Testis (tissue), 3 donors: Measurements from ENCODE around the gene KRTAP12-4. TPM values are rescaled to one million over a fixed set of nuclear protein-coding genes. Genes with fewer than 3 reads are reported as not detected.
"Not testable (repeated sequence)": the region's sequence is repeated elsewhere in the genome, so short reads cannot be mapped to it uniquely, and the experiment has no call there.

ENCODE experiments used
- DNase-seq: peaks from one replicate; pipeline ENCODE4 v3.0.0-alpha.2; 2019
- H3K27ac ChIP-seq, 2 donors: fragments of 200-600 bp; sonication (generic); one replicate each; pipeline ENCODE4 v1.5.1; 2019
- H3K27me3 ChIP-seq: fragments of 200-600 bp; sonication (generic); one replicate; pipeline ENCODE4 v1.5.1; 2019
- H3K36me3 ChIP-seq: fragments of 200-600 bp; sonication (generic); one replicate; pipeline ENCODE4 v1.5.1; 2017; ENCODE audit warnings: low read depth; ENCODE audit errors: missing control alignments
- H3K4me1 ChIP-seq: fragments of 200-600 bp; sonication (generic); one replicate; pipeline ENCODE4 v1.5.1; 2019
- H3K4me3 ChIP-seq, 2 donors: fragments of 200-600 bp; sonication (generic); one replicate each; pipeline ENCODE4 v1.5.1; 2017 to 2019
- H3K9me3 ChIP-seq: fragments of 200-600 bp; sonication (generic); one replicate; pipeline ENCODE4 v1.5.1; 2017
- CTCF ChIP-seq, 3 experiments: fragments of 450-650 bp in 2 of 3; fragments of 200-600 bp in 1 of 3; sonication (generic) in 1 of 3; IDR thresholded peaks; one replicate each; pipeline ENCODE4 v1.5.1; 2016 to 2019; ENCODE audit warnings: antibody characterized with exemption in 3 of 3, mild to moderate bottlenecking in 2 of 3, moderate library complexity in 1 of 3
- POLR2A ChIP-seq: fragments of 450-650 bp; IDR thresholded peaks from one replicate; pipeline ENCODE4 v1.6.1; 2017; ENCODE audit warnings: antibody characterized with exemption, mild to moderate bottlenecking, moderate library complexity
- WGBS, 2 donors: methylation state at CpG; one replicate each; pipeline ENCODE4 v1.1.5; 2018; 5-methylcytosine and 5-hydroxymethylcytosine counted together
- intact Hi-C: fragments of 100-400 bp; cut with DNase I; formaldehyde crosslinking; loops from one replicate; pipeline ENCODE4 v1.15.1; 2023; ENCODE audit warnings: low total_unique reads
- polyA plus RNA-seq: library from polyadenylated mRNA; stranded (reverse); fragments of 350-450 nt; fragmentation: Illumina TruSeq; extraction: RNeasy Lipid Tissue Mini Kit (QIAGEN cat#74804); gene quantifications from one replicate; pipeline ENCODE4 v1.2.3, GENCODE V29; 2014; ENCODE audit warnings: low read depth, low replicate concordance; ENCODE audit not compliant: insufficient read depth
- total RNA-seq, 2 donors: library from RNA; depleted of rRNA; stranded (reverse); fragments of >200 nt; gene quantifications; one replicate each; pipeline ENCODE4 v1.2.3, GENCODE V29; 2016

KRTAP12-4 gene
- total and polyA plus RNA-seq, 3 donors from 2014 or later, result not detected

GRCh38 chr21:44644878-44645277 is 9.6 kb downstream of the KRTAP12-4 start:
- no peaks in the 10 kb centered on the region for H3K4me1 ChIP-seq
- H3K36me3 ChIP-seq, result no peaks in the 10 kb centered on the region
- no peak for TF ChIP-seq POLR2A
- no peak for TF ChIP-seq CTCF (IDR thresholded peaks at IDR 0.05)
- H3K27ac ChIP-seq, result no peak overlapping the region
- 46 to 47% methylated on average over 2 of the region's 2 CpGs for WGBS, 2 donors
- no peaks in the 10 kb centered on the region for H3K27me3 ChIP-seq
- no peak for DNase-seq
- no peaks in the 10 kb centered on the region for H3K9me3 ChIP-seq
- intact Hi-C loops, result no loop called here
- no peak overlapping the region for H3K4me3 ChIP-seq

- H3K4me1 ChIP-seq, result no peaks in the 10 kb centered on the region
- no peaks in the 10 kb centered on the region for H3K36me3 ChIP-seq
- TF ChIP-seq POLR2A (no peak), CTCF (IDR thresholded peaks at IDR 0.05) (no peak)
- 60 to 79% methylated on average over 14 of the region's 14 CpGs for WGBS, 2 donors
- intact Hi-C loops, result no loop called here
- no peaks in the 10 kb centered on the region for H3K27me3 ChIP-seq
- no peaks in the 10 kb centered on the region for H3K9me3 ChIP-seq
- no peak overlapping the region for H3K27ac ChIP-seq
- no peak for DNase-seq
- no peak overlapping the region for H3K4me3 ChIP-seq
Observed at GRCh38 chr21:44643741-44644310, 10.6 kb downstream of the KRTAP12-4 start.

GRCh38 chr21:44640761-44641160 is 13.7 kb downstream of the KRTAP12-4 start:
- WGBS, 2 donors, result 90 to 93% methylated on average over 5 of the region's 5 CpGs
- Histone ChIP-seq H3K4me1 (no peaks in the 10 kb centered on the region), H3K27ac (no peak overlapping the region), H3K36me3 (no peaks in the 10 kb centered on the region), H3K27me3 (no peaks in the 10 kb centered on the region), H3K4me3 (no peak overlapping the region), H3K9me3 (no peaks in the 10 kb centered on the region)
- no peak for DNase-seq
- intact Hi-C loops, result no loop called here
- TF ChIP-seq POLR2A, result no peak
- no peak for TF ChIP-seq CTCF (IDR thresholded peaks at IDR 0.05)

- DNase-seq, result no peak
- H3K27ac ChIP-seq, result no peak overlapping the region
- no peaks in the 10 kb centered on the region for H3K4me1 ChIP-seq
- H3K27me3 ChIP-seq, result no peaks in the 10 kb centered on the region
- WGBS, 2 donors, result 82% methylated on average over 12 of the region's 12 CpGs; no CpG with 5 or more reads in 1 of the 2 donors
- no peaks in the 10 kb centered on the region for H3K9me3 ChIP-seq
- intact Hi-C loops, result no loop called here
- no peaks in the 10 kb centered on the region for H3K36me3 ChIP-seq
- no peak overlapping the region for H3K4me3 ChIP-seq
- TF ChIP-seq POLR2A, result no peak
- TF ChIP-seq CTCF (IDR thresholded peaks at IDR 0.05), result no peak
Observed at GRCh38 chr21:44639331-44639655, 15.2 kb downstream of the KRTAP12-4 start.

GRCh38 chr21:44638506-44639330 is 15.7 kb downstream of the KRTAP12-4 start:
- WGBS, 2 donors, result 81 to 93% methylated on average over 7 to 21 of the region's 21 CpGs
- H3K27ac ChIP-seq, H3K4me1 ChIP-seq, H3K36me3 ChIP-seq, H3K9me3 ChIP-seq, DNase-seq, H3K27me3 ChIP-seq, intact Hi-C loops, H3K4me3 ChIP-seq: not testable (repeated sequence)

GRCh38 chr21:44637851-44638348 is 16.6 kb downstream of the KRTAP12-4 start:
- H3K27ac ChIP-seq, H3K27me3 ChIP-seq, H3K9me3 ChIP-seq, H3K36me3 ChIP-seq, H3K4me3 ChIP-seq, H3K4me1 ChIP-seq, intact Hi-C loops, DNase-seq: not testable (repeated sequence)
- WGBS, 2 donors, result 56 to 65% methylated on average over 5 to 11 of the region's 12 CpGs
